H1 (cell line): ENCODE results near the gene AGAP1.
"Not testable (repeated sequence)": the region's sequence is repeated elsewhere in the genome, so short reads cannot be mapped to it uniquely, and the experiment has no call there.

Source experiments
- ATF3 ChIP-seq: IDR thresholded peaks from 2 replicates; pipeline ENCODE4 v1.6.1; 2011; ENCODE audit warnings: low read depth, mild to moderate bottlenecking, low read length; ENCODE audit not compliant: insufficient read depth
- CTCF ChIP-seq, 3 experiments: IDR thresholded peaks; 1 replicate in 2 of 3; 2 replicates in 1 of 3; pipeline versions ENCODE4 v1.5.1 to v1.6.1; 2011; ENCODE audit warnings: low read length in 3 of 3, mild to moderate bottlenecking in 3 of 3, inconsistent platforms in 2 of 3, low read depth in 1 of 3, moderate library complexity in 1 of 3; ENCODE audit not compliant: insufficient read depth in 1 of 3; ENCODE audit errors: control extremely low read depth in 1 of 3
- EP300 ChIP-seq, 2 experiments: IDR thresholded peaks; 1 replicate in 1 of 2; 2 replicates in 1 of 2; pipeline ENCODE4 v1.6.1; 2011 to 2012; ENCODE audit warnings: low read depth in 2 of 2, low read length in 2 of 2, mild to moderate bottlenecking in 2 of 2, borderline replicate concordance in 1 of 2, inconsistent platforms in 1 of 2, moderate library complexity in 1 of 2
- EZH2 ChIP-seq: fragments of 200-600 bp; sonication (generic); IDR thresholded peaks from 2 replicates; pipeline ENCODE4 v1.7.1; 2012; ENCODE audit warnings: low read depth, mild to moderate bottlenecking, moderate library complexity, low read length, inconsistent platforms; ENCODE audit not compliant: severe bottlenecking
- MAX ChIP-seq: IDR thresholded peaks from 2 replicates; pipeline ENCODE4 v1.6.1; 2012; ENCODE audit warnings: inconsistent platforms
- POLR2A ChIP-seq, 2 experiments: IDR thresholded peaks; 1 replicate in 1 of 2; 2 replicates in 1 of 2; pipeline ENCODE4 v1.6.1; 2011; ENCODE audit warnings: low read depth in 2 of 2, low read length in 2 of 2, mild to moderate bottlenecking in 2 of 2; ENCODE audit errors: control extremely low read depth in 1 of 2
- POLR2AphosphoS5 ChIP-seq: IDR thresholded peaks from 2 replicates; pipeline ENCODE4 v1.6.1; 2011; ENCODE audit warnings: low read depth, low read length
- RFX5 ChIP-seq: IDR thresholded peaks from 2 replicates; pipeline ENCODE4 v1.6.1; 2011; ENCODE audit warnings: low read depth, low read length, improper control_type of control experiment, borderline replicate concordance
- SIN3A ChIP-seq, 2 experiments: IDR thresholded peaks in 1 of 2; conservative IDR thresholded peaks in 1 of 2; 2 replicates each; pipeline ENCODE4 v1.6.1; 2011 to 2012; ENCODE audit warnings: low read length in 2 of 2, improper control_type of control experiment in 1 of 2, low read depth in 1 of 2, mild to moderate bottlenecking in 1 of 2
- SRF ChIP-seq: IDR thresholded peaks from 2 replicates; pipeline ENCODE4 v1.6.1; 2011; ENCODE audit warnings: mild to moderate bottlenecking, low read depth, low read length, moderate library complexity
- TAF1 ChIP-seq: IDR thresholded peaks from 2 replicates; pipeline ENCODE4 v1.6.1; 2011; ENCODE audit warnings: mild to moderate bottlenecking, low read depth, low read length

GRCh38 chr2:235764478-235764877, 270.6 kb downstream of the AGAP1 start:
- not testable (repeated sequence) for TF ChIP-seq CTCF (IDR thresholded peaks at IDR 0.05; ENCODE audit: control extremely low read depth in 1 of 3, insufficient read depth in 1 of 3, low read depth in 1 of 3, low read length in 3 of 3); SIN3A (conservative IDR thresholded peaks at IDR 0.05 in 1 of 2, IDR thresholded peaks at IDR 0.05 in 1 of 2; ENCODE audit: low read depth in 1 of 2, low read length in 2 of 2); MAX; EZH2; POLR2A (IDR thresholded peaks at IDR 0.05; ENCODE audit: control extremely low read depth in 1 of 2, low read depth in 2 of 2, low read length in 2 of 2); POLR2AphosphoS5; TAF1; EP300 (IDR thresholded peaks at IDR 0.05; ENCODE audit: borderline replicate concordance in 1 of 2, low read depth in 2 of 2, low read length in 2 of 2); ATF3; RFX5; SRF
